OCI-LY7 (cell line): ENCODE measurements around the gene NR1H4.

Source experiments
- EZH2phosphoT487 ChIP-seq: fragments of 200-600 bp; sonication (generic); IDR thresholded peaks from 2 replicates; pipeline ENCODE4 v1.6.1; 2018; ENCODE audit warnings: low read depth, borderline replicate concordance, mild to moderate bottlenecking, mixed run types, antibody characterized with exemption, low read length, moderate library complexity, mixed read lengths
- TF ChIP-seq, protein P1 (sequence below): fragments of 200-600 bp; sonication (generic); conservative IDR thresholded peaks from 2 replicates; pipeline ENCODE4 v1.5.1; 2014; ENCODE audit warnings: mild to moderate bottlenecking, antibody characterized with exemption, low read length, moderate library complexity, mixed read lengths

DNA sequence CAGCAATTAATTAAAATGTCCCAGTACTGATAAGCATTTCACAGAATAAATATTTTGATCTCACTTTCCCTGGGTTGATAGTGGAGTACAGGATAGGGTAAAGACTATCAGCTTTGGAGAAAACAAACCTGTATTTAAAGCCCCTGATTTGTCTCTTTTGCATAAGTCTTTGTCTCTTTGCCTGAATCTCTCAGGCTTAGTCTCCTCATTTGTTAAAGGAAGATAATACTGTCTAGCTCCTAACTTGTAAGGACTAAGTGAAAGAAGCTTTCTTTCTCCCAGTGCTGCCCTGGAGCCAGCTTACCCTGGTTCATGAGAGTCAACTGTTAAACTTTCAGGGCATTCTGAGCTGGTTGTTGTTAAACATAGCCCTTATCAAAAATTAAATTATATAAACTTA lies 5.5 kb upstream of the NR1H4 start:
- TF ChIP-seq, protein P1, sequence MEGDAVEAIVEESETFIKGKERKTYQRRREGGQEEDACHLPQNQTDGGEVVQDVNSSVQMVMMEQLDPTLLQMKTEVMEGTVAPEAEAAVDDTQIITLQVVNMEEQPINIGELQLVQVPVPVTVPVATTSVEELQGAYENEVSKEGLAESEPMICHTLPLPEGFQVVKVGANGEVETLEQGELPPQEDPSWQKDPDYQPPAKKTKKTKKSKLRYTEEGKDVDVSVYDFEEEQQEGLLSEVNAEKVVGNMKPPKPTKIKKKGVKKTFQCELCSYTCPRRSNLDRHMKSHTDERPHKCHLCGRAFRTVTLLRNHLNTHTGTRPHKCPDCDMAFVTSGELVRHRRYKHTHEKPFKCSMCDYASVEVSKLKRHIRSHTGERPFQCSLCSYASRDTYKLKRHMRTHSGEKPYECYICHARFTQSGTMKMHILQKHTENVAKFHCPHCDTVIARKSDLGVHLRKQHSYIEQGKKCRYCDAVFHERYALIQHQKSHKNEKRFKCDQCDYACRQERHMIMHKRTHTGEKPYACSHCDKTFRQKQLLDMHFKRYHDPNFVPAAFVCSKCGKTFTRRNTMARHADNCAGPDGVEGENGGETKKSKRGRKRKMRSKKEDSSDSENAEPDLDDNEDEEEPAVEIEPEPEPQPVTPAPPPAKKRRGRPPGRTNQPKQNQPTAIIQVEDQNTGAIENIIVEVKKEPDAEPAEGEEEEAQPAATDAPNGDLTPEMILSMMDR = no peak
- no peak for TF ChIP-seq EZH2phosphoT487
